Measurements from ENCODE around the gene CNGA2. TPM values are rescaled to one million over a fixed set of nuclear protein-coding genes. Genes with fewer than 3 reads are reported as not detected.

Gene CNGA2
- total RNA-seq, 1 donor from 2014 or later: not detected

- H3K4me3 ChIP-seq (ENCODE audit: low read depth, low read length): no peak overlapping the region
- no peaks in the 10 kb centered on the region for H3K36me3 ChIP-seq (ENCODE audit: control insufficient read depth, insufficient read depth, low read length)
- H3K27me3 ChIP-seq (ENCODE audit: control insufficient read depth, insufficient read depth, low read length): no peaks in the 10 kb centered on the region
- DNase-seq (ENCODE audit: low read depth): no peak
- TF ChIP-seq CTCF (IDR thresholded peaks at IDR 0.05; ENCODE audit: insufficient read depth, low read length, poor library complexity, severe bottlenecking): no peak
These were observed 673 bp downstream of the CNGA2 start for GRCh38 chrX:151735219-151735618.

GRCh38 chrX:151736685-151737084 is 2.1 kb downstream of the CNGA2 start:
- DNase-seq (ENCODE audit: low read depth): no peak
- H3K27me3 ChIP-seq (ENCODE audit: control insufficient read depth, insufficient read depth, low read length): no peaks in the 10 kb centered on the region
- no peaks in the 10 kb centered on the region for H3K36me3 ChIP-seq (ENCODE audit: control insufficient read depth, insufficient read depth, low read length)
- TF ChIP-seq CTCF (IDR thresholded peaks at IDR 0.05; ENCODE audit: insufficient read depth, low read length, poor library complexity, severe bottlenecking): no peak
- H3K4me3 ChIP-seq (ENCODE audit: low read depth, low read length): no peak overlapping the region

- Histone ChIP-seq H3K36me3 (ENCODE audit: control insufficient read depth, insufficient read depth, low read length) (no peaks in the 10 kb centered on the region), H3K27me3 (ENCODE audit: control insufficient read depth, insufficient read depth, low read length) (no peaks in the 10 kb centered on the region), H3K4me3 (ENCODE audit: low read depth, low read length) (no peak overlapping the region)
- no peak for TF ChIP-seq CTCF (IDR thresholded peaks at IDR 0.05; ENCODE audit: insufficient read depth, low read length, poor library complexity, severe bottlenecking)
- DNase-seq (ENCODE audit: low read depth): no peak
These were observed 2.9 kb downstream of the CNGA2 start for GRCh38 chrX:151737494-151737893.

- no peaks in the 10 kb centered on the region for H3K27me3 ChIP-seq (ENCODE audit: control insufficient read depth, insufficient read depth, low read length)
- DNase-seq (ENCODE audit: low read depth): no peak
- no peak for TF ChIP-seq CTCF (IDR thresholded peaks at IDR 0.05; ENCODE audit: insufficient read depth, low read length, poor library complexity, severe bottlenecking)
- H3K36me3 ChIP-seq (ENCODE audit: control insufficient read depth, insufficient read depth, low read length): no peaks in the 10 kb centered on the region
- H3K4me3 ChIP-seq (ENCODE audit: low read depth, low read length): no peak overlapping the region
These were observed 4.2 kb downstream of the CNGA2 start for GRCh38 chrX:151738751-151739150.

- TF ChIP-seq CTCF (IDR thresholded peaks at IDR 0.05; ENCODE audit: insufficient read depth, low read length, poor library complexity, severe bottlenecking): no peak
- Histone ChIP-seq H3K36me3 (ENCODE audit: control insufficient read depth, insufficient read depth, low read length) (no peaks in the 10 kb centered on the region), H3K27me3 (ENCODE audit: control insufficient read depth, insufficient read depth, low read length) (no peaks in the 10 kb centered on the region), H3K4me3 (ENCODE audit: low read depth, low read length) (no peak overlapping the region)
- DNase-seq (ENCODE audit: low read depth): no peak
These were observed 7.1 kb downstream of the CNGA2 start for GRCh38 chrX:151741606-151742005.

- no peaks in the 10 kb centered on the region for H3K27me3 ChIP-seq (ENCODE audit: control insufficient read depth, insufficient read depth, low read length)
- no peak for DNase-seq (ENCODE audit: low read depth)
- H3K36me3 ChIP-seq (ENCODE audit: control insufficient read depth, insufficient read depth, low read length): no peaks in the 10 kb centered on the region
- TF ChIP-seq CTCF (IDR thresholded peaks at IDR 0.05; ENCODE audit: insufficient read depth, low read length, poor library complexity, severe bottlenecking): no peak
- H3K4me3 ChIP-seq (ENCODE audit: low read depth, low read length): no peak overlapping the region
These were observed 7.8 kb downstream of the CNGA2 start for GRCh38 chrX:151742311-151742710.

Measured in kidney epithelial cell (primary cell).